PFSK-1 (cell line): ENCODE data around the gene MAPKBP1.

Experiments
- POLR2AphosphoS5 ChIP-seq: IDR thresholded peaks from 2 replicates; pipeline ENCODE4 v1.6.1; 2012; ENCODE audit warnings: low read depth, mild to moderate bottlenecking, control low read depth, low read length, moderate library complexity
- TF ChIP-seq, protein P1 (sequence below), 2 experiments: IDR thresholded peaks; 2 replicates each; pipeline versions ENCODE4 v1.6.1 to v1.8.0; 2011 to 2012; ENCODE audit warnings: low read depth in 2 of 2, low read length in 2 of 2, control low read depth in 1 of 2, inconsistent platforms in 1 of 2, mild to moderate bottlenecking in 1 of 2, moderate library complexity in 1 of 2; ENCODE audit not compliant: insufficient read depth in 1 of 2

GRCh38 chr15:41871175-41871905 is 97.1 kb downstream of the MAPKBP1 start:
- TF ChIP-seq, protein P1, sequence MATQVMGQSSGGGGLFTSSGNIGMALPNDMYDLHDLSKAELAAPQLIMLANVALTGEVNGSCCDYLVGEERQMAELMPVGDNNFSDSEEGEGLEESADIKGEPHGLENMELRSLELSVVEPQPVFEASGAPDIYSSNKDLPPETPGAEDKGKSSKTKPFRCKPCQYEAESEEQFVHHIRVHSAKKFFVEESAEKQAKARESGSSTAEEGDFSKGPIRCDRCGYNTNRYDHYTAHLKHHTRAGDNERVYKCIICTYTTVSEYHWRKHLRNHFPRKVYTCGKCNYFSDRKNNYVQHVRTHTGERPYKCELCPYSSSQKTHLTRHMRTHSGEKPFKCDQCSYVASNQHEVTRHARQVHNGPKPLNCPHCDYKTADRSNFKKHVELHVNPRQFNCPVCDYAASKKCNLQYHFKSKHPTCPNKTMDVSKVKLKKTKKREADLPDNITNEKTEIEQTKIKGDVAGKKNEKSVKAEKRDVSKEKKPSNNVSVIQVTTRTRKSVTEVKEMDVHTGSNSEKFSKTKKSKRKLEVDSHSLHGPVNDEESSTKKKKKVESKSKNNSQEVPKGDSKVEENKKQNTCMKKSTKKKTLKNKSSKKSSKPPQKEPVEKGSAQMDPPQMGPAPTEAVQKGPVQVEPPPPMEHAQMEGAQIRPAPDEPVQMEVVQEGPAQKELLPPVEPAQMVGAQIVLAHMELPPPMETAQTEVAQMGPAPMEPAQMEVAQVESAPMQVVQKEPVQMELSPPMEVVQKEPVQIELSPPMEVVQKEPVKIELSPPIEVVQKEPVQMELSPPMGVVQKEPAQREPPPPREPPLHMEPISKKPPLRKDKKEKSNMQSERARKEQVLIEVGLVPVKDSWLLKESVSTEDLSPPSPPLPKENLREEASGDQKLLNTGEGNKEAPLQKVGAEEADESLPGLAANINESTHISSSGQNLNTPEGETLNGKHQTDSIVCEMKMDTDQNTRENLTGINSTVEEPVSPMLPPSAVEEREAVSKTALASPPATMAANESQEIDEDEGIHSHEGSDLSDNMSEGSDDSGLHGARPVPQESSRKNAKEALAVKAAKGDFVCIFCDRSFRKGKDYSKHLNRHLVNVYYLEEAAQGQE (IDR thresholded peaks at IDR 0.05; ENCODE audit: insufficient read depth in 1 of 2, low read depth in 2 of 2, low read length in 2 of 2), result no peak
- TF ChIP-seq POLR2AphosphoS5, result no peak
